Measurements from ENCODE around the gene CD99. TPM values are rescaled to one million over a fixed set of nuclear protein-coding genes. Genes with fewer than 3 reads are reported as not detected.

CD99 gene
- total RNA-seq, 1 experiment from 2014 or later, result 88.6 TPM

- no peak for DNase-seq (ENCODE audit: low read depth)
Observed at GRCh38 chrX:2698604-2699003, 7.5 kb downstream of the CD99 start.

- no peak for DNase-seq (ENCODE audit: low read depth)
Observed at GRCh38 chrX:2699959-2700358, 8.9 kb downstream of the CD99 start.

- no peak for DNase-seq (ENCODE audit: low read depth)
Observed at GRCh38 chrX:2700405-2701320, 9.6 kb downstream of the CD99 start.

- DNase-seq (ENCODE audit: low read depth), result no peak
Observed at GRCh38 chrX:2701600-2701999, 10.5 kb downstream of the CD99 start.

GRCh38 chrX:2703991-2704369 is 12.9 kb downstream of the CD99 start:
- DNase-seq (ENCODE audit: low read depth), result peak; percentile 29

- DNase-seq (ENCODE audit: low read depth), result no peak
Observed at GRCh38 chrX:2705046-2705832, 14.1 kb downstream of the CD99 start.

- DNase-seq (ENCODE audit: low read depth), result peak; percentile 85
Observed at GRCh38 chrX:2707334-2707760, 16.3 kb downstream of the CD99 start.

GRCh38 chrX:2708021-2708420 is 16.9 kb downstream of the CD99 start:
- DNase-seq (ENCODE audit: low read depth), result peak; percentile 29

GRCh38 chrX:2708592-2709188 is 17.6 kb downstream of the CD99 start:
- DNase-seq (ENCODE audit: low read depth), result no peak

GRCh38 chrX:2709556-2709955 is 18.5 kb downstream of the CD99 start:
- DNase-seq (ENCODE audit: low read depth), result no peak

- peak; percentile 57 for DNase-seq (ENCODE audit: low read depth)
Observed at GRCh38 chrX:2710041-2710840, 19.1 kb downstream of the CD99 start.

GRCh38 chrX:2711441-2711840 is 20.3 kb downstream of the CD99 start:
- DNase-seq (ENCODE audit: low read depth), result no peak

GRCh38 chrX:2712428-2712827 is 21.3 kb downstream of the CD99 start:
- DNase-seq (ENCODE audit: low read depth), result no peak

- no peak for DNase-seq (ENCODE audit: low read depth)
Observed at GRCh38 chrX:2712890-2713840, 22.1 kb downstream of the CD99 start.

GRCh38 chrX:2714551-2714950 is 23.5 kb downstream of the CD99 start:
- DNase-seq (ENCODE audit: low read depth), result no peak

GRCh38 chrX:2715066-2715600 is 24.0 kb downstream of the CD99 start:
- no peak for DNase-seq (ENCODE audit: low read depth)

- DNase-seq (ENCODE audit: low read depth), result no peak
Observed at GRCh38 chrX:2717312-2717711, 26.2 kb downstream of the CD99 start.

GRCh38 chrX:2718821-2719220 is 27.7 kb downstream of the CD99 start:
- DNase-seq (ENCODE audit: low read depth), result no peak

- no peak for DNase-seq (ENCODE audit: low read depth)
Observed at GRCh38 chrX:2719774-2720447, 28.8 kb downstream of the CD99 start.

Measured in Daoy (cell line).